Measurements from ENCODE around the gene TBX6.

TBX6 gene

DNA sequence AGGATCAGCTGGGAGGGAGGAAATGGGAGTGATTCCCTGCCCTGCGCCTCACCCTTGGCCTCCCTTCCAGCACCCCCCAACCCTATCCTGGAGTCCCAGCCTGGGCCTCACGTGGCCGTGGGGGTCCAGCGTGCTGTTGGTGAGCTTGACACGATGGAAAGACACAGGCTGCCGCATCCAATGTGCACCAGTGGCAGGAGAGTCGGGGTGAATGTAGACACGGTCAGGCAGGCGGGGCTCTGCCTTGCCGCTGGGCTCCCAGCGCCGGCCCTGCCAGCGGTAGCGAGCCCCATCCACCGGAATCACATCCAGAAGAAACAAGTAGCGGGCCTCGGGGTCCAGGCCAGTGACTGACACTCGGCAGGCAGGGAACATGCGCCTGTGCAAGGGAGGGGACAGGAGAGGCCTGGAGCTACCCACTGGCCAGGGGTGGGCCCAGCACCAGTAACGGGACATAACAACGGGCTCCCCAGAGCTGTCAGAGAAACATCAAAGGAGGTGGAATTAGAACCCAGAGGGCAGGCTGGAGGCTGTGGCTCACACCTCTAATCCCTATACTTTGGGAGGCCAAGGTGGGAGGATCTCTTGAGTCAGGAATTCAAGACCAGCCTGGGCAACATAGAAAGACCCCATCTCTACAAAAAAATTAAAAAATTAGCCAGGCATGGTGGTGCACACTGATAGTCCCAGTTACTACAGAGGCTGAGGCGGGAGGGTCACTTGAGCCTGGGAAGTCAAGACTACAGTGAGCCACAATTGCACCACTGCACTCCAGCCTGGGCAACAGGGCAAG lies 2.7 kb downstream of the TBX6 start:
- H3K27ac ChIP-seq, result peak overlapping the region; percentile 53
- TF ChIP-seq, protein P1, sequence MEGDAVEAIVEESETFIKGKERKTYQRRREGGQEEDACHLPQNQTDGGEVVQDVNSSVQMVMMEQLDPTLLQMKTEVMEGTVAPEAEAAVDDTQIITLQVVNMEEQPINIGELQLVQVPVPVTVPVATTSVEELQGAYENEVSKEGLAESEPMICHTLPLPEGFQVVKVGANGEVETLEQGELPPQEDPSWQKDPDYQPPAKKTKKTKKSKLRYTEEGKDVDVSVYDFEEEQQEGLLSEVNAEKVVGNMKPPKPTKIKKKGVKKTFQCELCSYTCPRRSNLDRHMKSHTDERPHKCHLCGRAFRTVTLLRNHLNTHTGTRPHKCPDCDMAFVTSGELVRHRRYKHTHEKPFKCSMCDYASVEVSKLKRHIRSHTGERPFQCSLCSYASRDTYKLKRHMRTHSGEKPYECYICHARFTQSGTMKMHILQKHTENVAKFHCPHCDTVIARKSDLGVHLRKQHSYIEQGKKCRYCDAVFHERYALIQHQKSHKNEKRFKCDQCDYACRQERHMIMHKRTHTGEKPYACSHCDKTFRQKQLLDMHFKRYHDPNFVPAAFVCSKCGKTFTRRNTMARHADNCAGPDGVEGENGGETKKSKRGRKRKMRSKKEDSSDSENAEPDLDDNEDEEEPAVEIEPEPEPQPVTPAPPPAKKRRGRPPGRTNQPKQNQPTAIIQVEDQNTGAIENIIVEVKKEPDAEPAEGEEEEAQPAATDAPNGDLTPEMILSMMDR (IDR thresholded peaks at IDR 0.05), result no peak
- no peak for TF ChIP-seq ZFX (IDR thresholded peaks at IDR 0.05; ENCODE audit: borderline replicate concordance)

DNA sequence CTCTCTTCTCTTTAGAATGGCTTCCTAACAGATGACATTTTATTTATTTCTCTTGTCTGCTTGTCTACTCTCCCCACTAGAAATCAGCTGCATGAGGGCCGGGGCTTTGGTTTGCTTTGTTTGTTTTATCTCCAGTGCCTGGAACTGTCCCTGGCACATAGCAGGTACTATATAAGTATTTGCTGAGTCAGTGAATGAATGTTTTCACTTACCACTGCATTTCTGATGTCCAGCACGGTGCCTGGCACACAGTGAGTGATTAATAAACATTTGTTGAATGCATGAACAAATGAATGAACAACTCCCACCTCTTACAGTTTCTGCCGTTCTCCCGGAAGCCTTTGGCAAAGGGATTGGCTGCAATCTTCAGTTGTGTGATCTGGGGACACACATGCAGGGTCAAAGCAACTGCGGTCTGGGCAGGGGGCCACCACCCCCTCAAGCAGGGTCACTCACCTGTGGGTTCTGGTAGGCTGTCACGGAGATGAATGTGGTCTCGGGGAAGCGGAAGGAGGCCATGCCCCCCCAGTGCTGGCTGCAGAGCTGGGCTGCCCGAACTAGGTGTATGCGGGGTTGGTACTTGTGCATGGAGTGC lies 3.4 kb downstream of the TBX6 start:
- H3K27ac ChIP-seq, result peak overlapping the region; percentile 25
- TF ChIP-seq, protein P1 (IDR thresholded peaks at IDR 0.05), result no peak
- TF ChIP-seq ZFX (IDR thresholded peaks at IDR 0.05; ENCODE audit: borderline replicate concordance), result no peak

DNA sequence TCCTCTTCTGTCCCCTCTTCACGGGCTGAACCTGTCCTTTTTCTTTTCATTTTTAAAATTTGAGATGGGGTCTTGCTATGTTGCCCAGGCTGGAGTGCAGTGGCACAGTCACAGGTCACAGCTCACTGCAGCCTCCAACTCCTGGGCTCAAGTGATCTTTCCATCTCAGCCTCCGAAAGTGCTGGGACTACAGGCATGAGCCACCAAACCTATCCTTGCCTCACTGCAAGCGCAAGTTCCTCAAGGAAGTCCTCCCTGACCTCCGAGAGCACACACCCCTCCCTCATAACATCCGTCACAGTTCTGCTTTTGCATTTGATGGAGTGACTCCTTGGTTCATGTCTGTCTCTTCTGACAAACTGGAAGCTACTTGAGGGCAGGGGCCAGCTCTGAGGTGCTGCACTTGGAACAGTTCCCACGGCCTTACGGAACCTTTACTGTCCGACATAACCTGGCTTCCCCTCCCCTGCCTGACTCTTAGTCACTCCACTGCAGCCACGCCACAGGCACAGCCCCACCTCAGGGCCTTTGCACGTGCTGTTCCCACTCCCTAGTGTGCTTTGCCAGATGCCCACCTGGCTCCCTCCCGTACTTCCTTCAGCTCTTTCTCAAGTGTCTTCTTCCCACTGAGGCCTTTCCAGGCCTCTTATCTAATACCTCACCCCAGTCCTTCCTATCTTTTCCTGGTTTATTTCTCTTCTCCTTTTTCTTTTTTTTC lies 4.4 kb downstream of the TBX6 start:
- TF ChIP-seq, protein P1 (IDR thresholded peaks at IDR 0.05), result no peak
- TF ChIP-seq ZFX (IDR thresholded peaks at IDR 0.05; ENCODE audit: borderline replicate concordance), result no peak
- H3K27ac ChIP-seq, result peak overlapping the region; percentile 25

DNA sequence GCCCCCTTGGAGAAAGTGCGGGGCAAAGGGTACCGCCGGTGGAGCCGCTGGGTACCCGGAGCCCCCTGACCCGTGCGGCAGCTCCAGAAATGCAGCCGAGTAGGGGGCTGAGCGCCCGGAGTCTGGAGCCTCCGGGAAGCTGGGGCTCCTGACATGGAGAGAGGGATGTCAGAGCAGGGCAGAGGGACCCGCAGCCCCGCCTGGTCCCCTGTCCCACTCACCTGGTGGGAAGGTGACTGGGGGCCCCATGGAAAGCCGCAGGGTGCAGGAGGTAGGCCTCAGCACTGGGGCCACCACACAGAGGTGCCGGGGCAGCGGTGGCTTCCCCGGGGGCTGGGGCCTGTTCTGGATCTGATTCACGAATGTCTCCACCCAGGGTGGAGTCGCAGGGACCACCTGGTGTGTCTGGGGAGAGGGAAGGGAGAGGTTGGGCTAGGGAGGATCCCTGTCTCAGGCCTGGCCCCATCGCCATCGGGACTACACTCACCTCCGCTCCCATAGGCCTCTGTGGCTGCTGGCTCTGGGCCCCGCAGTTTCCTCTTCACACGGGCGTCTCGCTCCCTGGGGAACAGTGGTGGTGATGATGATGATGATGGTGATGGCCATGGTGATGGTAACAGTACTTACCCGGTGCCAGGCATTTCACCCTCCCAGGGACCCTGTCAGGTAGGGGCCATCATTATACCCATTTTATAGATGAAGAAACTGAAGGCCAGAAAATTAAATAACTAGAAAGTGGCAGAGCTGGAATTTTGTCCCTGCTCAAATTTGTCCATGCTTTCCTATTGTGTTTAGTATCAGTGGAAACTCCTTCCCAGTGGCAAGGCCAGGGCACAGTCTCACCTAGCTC lies 5.2 kb downstream of the TBX6 start:
- no peak overlapping the region for H3K27ac ChIP-seq
- no peak for TF ChIP-seq ZFX (IDR thresholded peaks at IDR 0.05; ENCODE audit: borderline replicate concordance)
- TF ChIP-seq, protein P1 (IDR thresholded peaks at IDR 0.05), result no peak

DNA sequence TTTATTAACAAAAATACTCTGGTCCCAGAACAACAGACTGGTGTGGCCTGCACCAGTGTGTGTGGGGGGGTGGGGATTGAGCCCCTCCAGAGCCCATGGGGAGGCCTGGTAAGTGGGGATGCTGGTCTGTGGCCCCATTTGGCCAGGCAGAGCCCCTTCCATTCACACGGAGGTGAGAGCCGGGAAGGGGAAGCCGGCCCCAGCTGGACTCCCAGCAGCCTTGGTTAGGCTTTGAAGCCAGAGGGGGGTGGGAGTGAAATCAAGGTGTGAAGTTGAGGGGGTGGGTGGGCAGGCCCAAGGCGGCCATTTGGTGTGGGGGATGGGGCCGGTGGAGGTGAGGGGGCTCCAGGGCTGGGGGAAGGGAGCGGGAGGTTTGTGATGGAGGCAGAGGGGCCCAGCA lies 5.9 kb downstream of the TBX6 start:
- 0 out of 2 replicates have a peak overlapping the region, but pooled peaks have one; percentile 36 for H3K27ac ChIP-seq
- TF ChIP-seq, protein P1 (IDR thresholded peaks at IDR 0.05), result no peak
- no peak for TF ChIP-seq ZFX (IDR thresholded peaks at IDR 0.05; ENCODE audit: borderline replicate concordance)

DNA sequence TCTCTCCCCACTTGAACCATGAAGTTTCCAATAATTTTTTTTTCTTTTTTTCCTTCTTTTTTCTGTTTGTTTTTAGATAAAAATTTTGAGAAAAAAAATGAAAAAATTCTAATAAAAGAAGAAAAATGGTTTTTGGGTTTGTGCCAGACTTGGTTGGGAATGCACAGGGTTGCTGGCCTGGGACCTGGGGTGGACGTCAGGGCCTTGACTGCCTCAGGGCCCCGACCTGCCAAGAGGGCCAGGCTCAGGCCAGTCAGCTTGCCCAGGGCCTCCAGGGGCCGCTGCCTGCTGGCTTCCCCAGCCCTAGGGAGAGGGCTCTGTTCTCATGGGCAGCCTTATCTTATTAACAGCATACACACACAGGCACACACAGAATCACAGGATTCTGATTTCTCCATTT lies 6.5 kb downstream of the TBX6 start:
- no peak for TF ChIP-seq ZFX (IDR thresholded peaks at IDR 0.05; ENCODE audit: borderline replicate concordance)
- TF ChIP-seq, protein P1 (IDR thresholded peaks at IDR 0.05), result no peak
- H3K27ac ChIP-seq, result peak overlapping the region; percentile 36; the same call in 1 of the 2 replicates

Data from 22Rv1 (cell line).